Spleen (tissue), 7 donors: ENCODE measurements around the gene MTMR3.

ENCODE experiments used
- POLR2A ChIP-seq, 3 donors: fragments of 450-650 bp; IDR thresholded peaks; one replicate each; pipeline ENCODE4 v1.5.1; 2017; ENCODE audit warnings: antibody characterized with exemption in 3 of 3, mild to moderate bottlenecking in 1 of 3
- TF ChIP-seq, protein P1 (sequence below), 11 experiments: fragments of 200-600 bp in 7 of 11; fragments of 450-650 bp in 4 of 11; sonication (generic) in 4 of 11; IDR thresholded peaks in 8 of 11; conservative IDR thresholded peaks in 3 of 11; 1 replicate in 7 of 11; 2 replicates in 4 of 11; pipeline versions ENCODE4 v1.4.0 to v1.8.0; 2016 to 2021; ENCODE audit warnings: antibody characterized with exemption in 11 of 11, inconsistent platforms in 4 of 11, mild to moderate bottlenecking in 1 of 11
- donor health status: DM: no; HTN: no; CAD: no; lungs with moderate emphysema.
- donor health status: DM: no; HTN: no; CAD: no.
- donor health status: DM: no; HTN: no; CAD: no.

DNA sequence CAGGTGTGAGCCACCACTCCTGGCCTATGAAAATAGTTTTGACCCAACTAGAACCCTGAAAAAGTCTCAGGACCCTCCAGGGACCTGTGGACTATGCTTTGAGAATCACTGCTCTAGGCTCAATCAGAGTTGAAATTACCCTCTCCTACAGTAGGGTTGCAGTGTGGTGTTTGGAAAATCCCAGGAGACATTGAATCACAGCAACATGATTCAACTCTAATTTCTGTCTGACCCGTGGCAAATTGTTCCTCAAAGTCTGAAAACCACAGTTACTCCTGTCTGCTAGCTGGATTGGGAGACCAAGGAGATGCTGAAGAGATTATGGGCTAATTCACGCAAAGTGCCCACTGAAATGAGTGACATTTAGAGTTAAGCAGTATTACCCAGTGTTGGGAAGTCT lies 5.4 kb upstream of the MTMR3 start:
- TF ChIP-seq, protein P1, sequence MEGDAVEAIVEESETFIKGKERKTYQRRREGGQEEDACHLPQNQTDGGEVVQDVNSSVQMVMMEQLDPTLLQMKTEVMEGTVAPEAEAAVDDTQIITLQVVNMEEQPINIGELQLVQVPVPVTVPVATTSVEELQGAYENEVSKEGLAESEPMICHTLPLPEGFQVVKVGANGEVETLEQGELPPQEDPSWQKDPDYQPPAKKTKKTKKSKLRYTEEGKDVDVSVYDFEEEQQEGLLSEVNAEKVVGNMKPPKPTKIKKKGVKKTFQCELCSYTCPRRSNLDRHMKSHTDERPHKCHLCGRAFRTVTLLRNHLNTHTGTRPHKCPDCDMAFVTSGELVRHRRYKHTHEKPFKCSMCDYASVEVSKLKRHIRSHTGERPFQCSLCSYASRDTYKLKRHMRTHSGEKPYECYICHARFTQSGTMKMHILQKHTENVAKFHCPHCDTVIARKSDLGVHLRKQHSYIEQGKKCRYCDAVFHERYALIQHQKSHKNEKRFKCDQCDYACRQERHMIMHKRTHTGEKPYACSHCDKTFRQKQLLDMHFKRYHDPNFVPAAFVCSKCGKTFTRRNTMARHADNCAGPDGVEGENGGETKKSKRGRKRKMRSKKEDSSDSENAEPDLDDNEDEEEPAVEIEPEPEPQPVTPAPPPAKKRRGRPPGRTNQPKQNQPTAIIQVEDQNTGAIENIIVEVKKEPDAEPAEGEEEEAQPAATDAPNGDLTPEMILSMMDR (IDR thresholded peaks at IDR 0.05 in 8 of 11, conservative IDR thresholded peaks at IDR 0.05 in 3 of 11): no peak
- no peak for TF ChIP-seq POLR2A (IDR thresholded peaks at IDR 0.05)
